Activated T-cell treated with anti-CD3 and anti-CD28 coated beads, Interleukin-2, amount 50 U/mL, for 24 hours (primary cell): ENCODE results near the gene EFHC1.

ENCODE experiments used
- DNase-seq: peaks from one replicate; pipeline ENCODE4 v3.0.0-alpha.2; 2020
- H3K27ac Mint-ChIP-seq: 2 replicates; pipeline ENCODE4 v1.8.0; 2020; ENCODE audit warnings: mild to moderate bottlenecking, mixed read lengths
- H3K27me3 Mint-ChIP-seq: 2 replicates; pipeline ENCODE4 v1.8.0; 2020; ENCODE audit warnings: mixed read lengths
- H3K36me3 Mint-ChIP-seq: 2 replicates; pipeline ENCODE4 v1.8.0; 2020; ENCODE audit warnings: low read depth, mixed read lengths
- H3K4me1 Mint-ChIP-seq: 2 replicates; pipeline ENCODE4 v1.8.0; 2020; ENCODE audit warnings: low read depth, mixed read lengths
- H3K4me3 Mint-ChIP-seq: 2 replicates; pipeline ENCODE4 v1.8.0; 2020; ENCODE audit warnings: mild to moderate bottlenecking, moderate library complexity, mixed read lengths
- H3K9me3 Mint-ChIP-seq: 2 replicates; pipeline ENCODE4 v1.8.0; 2020; ENCODE audit warnings: mixed read lengths

Gene EFHC1

DNA sequence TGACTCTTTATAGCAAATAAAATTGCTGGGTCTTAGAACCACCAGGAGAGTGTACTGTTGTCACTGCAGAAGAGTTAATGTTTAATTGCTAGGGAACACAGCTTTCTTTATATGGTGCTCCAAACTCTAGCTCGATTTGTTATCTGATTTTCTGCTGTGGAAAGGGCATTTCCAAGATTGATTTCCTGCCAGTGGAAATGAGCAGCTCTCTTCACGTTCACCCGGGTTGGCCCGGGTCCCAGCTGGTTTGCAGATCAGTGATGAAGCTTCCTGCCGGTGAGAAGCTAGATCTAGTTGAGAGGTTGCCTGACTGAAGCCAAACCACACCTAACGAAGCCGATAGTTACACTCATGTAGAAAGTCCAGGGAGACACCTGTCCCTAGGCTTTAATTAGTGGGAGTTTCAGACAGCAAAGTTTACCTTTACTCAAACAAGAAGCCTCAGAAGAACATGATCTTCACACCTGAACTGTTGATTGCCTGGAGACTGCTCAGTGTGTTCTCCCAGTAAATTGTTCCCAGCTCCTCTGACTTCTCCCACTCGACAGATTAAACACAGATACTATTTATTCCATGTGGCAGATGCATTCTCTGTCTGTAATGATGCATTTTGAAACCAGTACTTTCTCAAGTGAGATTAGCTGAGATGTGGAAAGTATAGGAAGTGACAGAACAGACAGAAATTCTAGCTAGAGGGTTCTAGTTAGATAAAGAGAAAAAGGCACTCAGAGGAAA, 30.3 kb upstream of the EFHC1 start:
- H3K4me3 Mint-ChIP-seq, result peak overlapping the region; percentile 42
- peaks cover 20% of the 10 kb centered on the region for H3K36me3 Mint-ChIP-seq
- H3K4me1 Mint-ChIP-seq, result peaks cover 91% of the 10 kb centered on the region
- H3K27ac Mint-ChIP-seq, result peak overlapping the region; percentile 93
- no peaks in the 10 kb centered on the region for H3K27me3 Mint-ChIP-seq
- no peaks in the 10 kb centered on the region for H3K9me3 Mint-ChIP-seq
- DNase-seq, result no peak

DNA sequence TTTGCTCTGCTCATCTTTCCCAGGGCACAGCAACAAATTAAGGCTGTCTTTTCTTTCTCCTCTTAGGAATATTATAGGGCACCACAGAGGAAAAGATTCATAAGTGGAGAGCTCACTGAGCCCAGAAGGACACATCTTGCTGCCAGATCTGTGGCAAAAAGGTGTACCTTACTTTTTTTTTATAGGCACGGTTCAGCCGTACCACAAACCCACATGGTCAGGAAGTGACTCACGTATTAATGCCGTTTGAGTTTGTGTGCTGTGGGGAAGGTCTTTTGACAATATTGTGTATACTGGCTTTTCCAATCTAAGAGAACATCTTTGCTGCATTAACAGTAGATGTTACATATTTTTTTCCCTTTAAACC, 29.8 kb upstream of the EFHC1 start:
- Mint-ChIP-seq H3K27ac (peak overlapping the region; percentile 93), H3K27me3 (no peaks in the 10 kb centered on the region), H3K4me3 (peak overlapping the region; percentile 42), H3K9me3 (no peaks in the 10 kb centered on the region), H3K36me3 (peaks cover 15% of the 10 kb centered on the region), H3K4me1 (peaks cover 90% of the 10 kb centered on the region)
- DNase-seq, result no peak

DNA sequence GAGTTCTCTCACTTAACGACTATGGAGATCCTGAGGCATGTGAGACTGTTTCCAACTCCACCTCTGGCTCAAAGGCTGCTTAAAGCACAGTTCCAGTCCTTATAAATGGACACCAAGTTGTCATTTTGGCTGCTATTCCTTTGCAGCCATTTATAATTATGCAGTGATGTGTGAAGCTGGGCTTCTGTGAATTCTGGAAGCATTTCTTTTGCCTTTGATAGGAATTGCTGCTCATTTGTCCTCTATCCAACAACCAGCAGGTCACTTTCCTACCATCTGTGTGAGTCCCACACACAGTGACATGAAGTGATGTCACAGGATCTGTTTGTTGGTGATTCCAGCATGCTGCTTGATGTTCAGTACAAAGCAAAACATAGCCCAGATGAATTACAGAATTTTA, 28.5 kb upstream of the EFHC1 start:
- Mint-ChIP-seq H3K4me3 (no peak overlapping the region), H3K4me1 (peaks cover 91% of the 10 kb centered on the region), H3K9me3 (no peaks in the 10 kb centered on the region), H3K27ac (no peak overlapping the region), H3K27me3 (no peaks in the 10 kb centered on the region), H3K36me3 (peaks cover 9% of the 10 kb centered on the region)
- DNase-seq, result no peak

- peaks cover 97% of the 10 kb centered on the region for H3K4me1 Mint-ChIP-seq
- H3K36me3 Mint-ChIP-seq, result no peaks in the 10 kb centered on the region
- H3K9me3 Mint-ChIP-seq, result no peaks in the 10 kb centered on the region
- DNase-seq, result no peak
- H3K27me3 Mint-ChIP-seq, result no peaks in the 10 kb centered on the region
- peak overlapping the region; percentile 22 for H3K27ac Mint-ChIP-seq
- no peak overlapping the region for H3K4me3 Mint-ChIP-seq
Measured at GRCh38 chr6:52392944-52393343, 27.2 kb upstream of the EFHC1 start.

- Mint-ChIP-seq H3K36me3 (no peaks in the 10 kb centered on the region), H3K4me3 (peak overlapping the region; percentile 55), H3K27ac (peak overlapping the region; percentile 69), H3K27me3 (no peaks in the 10 kb centered on the region), H3K4me1 (peaks cover 97% of the 10 kb centered on the region), H3K9me3 (no peaks in the 10 kb centered on the region)
- DNase-seq, result no peak
Measured at GRCh38 chr6:52393780-52394179, 26.4 kb upstream of the EFHC1 start.

GRCh38 chr6:52394251-52394666, 25.9 kb upstream of the EFHC1 start:
- Mint-ChIP-seq H3K27ac (peak overlapping the region; percentile 69), H3K4me3 (peak overlapping the region; percentile 55), H3K36me3 (no peaks in the 10 kb centered on the region), H3K27me3 (no peaks in the 10 kb centered on the region), H3K4me1 (peaks cover 97% of the 10 kb centered on the region), H3K9me3 (no peaks in the 10 kb centered on the region)
- no peak for DNase-seq

- no peak overlapping the region for H3K4me3 Mint-ChIP-seq
- no peaks in the 10 kb centered on the region for H3K9me3 Mint-ChIP-seq
- H3K27me3 Mint-ChIP-seq, result no peaks in the 10 kb centered on the region
- H3K27ac Mint-ChIP-seq, result no peak overlapping the region
- H3K36me3 Mint-ChIP-seq, result no peaks in the 10 kb centered on the region
- no peak for DNase-seq
- peaks cover 97% of the 10 kb centered on the region for H3K4me1 Mint-ChIP-seq
Measured at GRCh38 chr6:52395969-52396368, 24.2 kb upstream of the EFHC1 start.

GRCh38 chr6:52399511-52400312, 20.4 kb upstream of the EFHC1 start:
- no peaks in the 10 kb centered on the region for H3K9me3 Mint-ChIP-seq
- no peaks in the 10 kb centered on the region for H3K27me3 Mint-ChIP-seq
- H3K4me1 Mint-ChIP-seq, result peaks cover 78% of the 10 kb centered on the region
- H3K4me3 Mint-ChIP-seq, result no peak overlapping the region
- peak; percentile 55 for DNase-seq
- H3K27ac Mint-ChIP-seq, result peak overlapping the region; percentile 73
- peaks cover 19% of the 10 kb centered on the region for H3K36me3 Mint-ChIP-seq

GRCh38 chr6:52400313-52401041, 19.7 kb upstream of the EFHC1 start:
- Mint-ChIP-seq H3K36me3 (peaks cover 20% of the 10 kb centered on the region), H3K4me3 (no peak overlapping the region), H3K9me3 (no peaks in the 10 kb centered on the region), H3K27me3 (no peaks in the 10 kb centered on the region), H3K27ac (no peak overlapping the region), H3K4me1 (peaks cover 72% of the 10 kb centered on the region)
- no peak for DNase-seq

DNA sequence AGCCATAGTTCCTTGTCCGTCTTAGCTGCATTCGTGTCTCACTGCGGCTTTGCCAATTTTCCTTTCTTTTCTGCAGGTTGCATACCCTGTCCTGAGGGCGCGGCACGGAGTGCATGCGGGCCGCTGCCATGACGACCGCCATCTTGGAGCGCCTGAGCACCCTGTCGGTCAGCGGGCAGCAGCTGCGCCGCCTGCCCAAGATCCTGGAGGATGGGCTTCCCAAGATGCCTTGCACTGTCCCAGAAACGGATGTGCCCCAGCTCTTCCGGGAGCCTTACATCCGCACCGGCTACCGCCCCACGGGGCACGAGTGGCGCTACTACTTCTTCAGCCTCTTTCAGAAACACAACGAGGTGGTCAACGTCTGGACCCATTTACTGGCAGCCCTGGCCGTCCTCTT, 17.1 kb upstream of the EFHC1 start:
- no peaks in the 10 kb centered on the region for H3K9me3 Mint-ChIP-seq
- peaks cover 55% of the 10 kb centered on the region for H3K4me1 Mint-ChIP-seq
- H3K36me3 Mint-ChIP-seq, result peaks cover 20% of the 10 kb centered on the region
- no peak overlapping the region for H3K27ac Mint-ChIP-seq
- no peak for DNase-seq
- H3K4me3 Mint-ChIP-seq, result no peak overlapping the region
- no peaks in the 10 kb centered on the region for H3K27me3 Mint-ChIP-seq

DNA sequence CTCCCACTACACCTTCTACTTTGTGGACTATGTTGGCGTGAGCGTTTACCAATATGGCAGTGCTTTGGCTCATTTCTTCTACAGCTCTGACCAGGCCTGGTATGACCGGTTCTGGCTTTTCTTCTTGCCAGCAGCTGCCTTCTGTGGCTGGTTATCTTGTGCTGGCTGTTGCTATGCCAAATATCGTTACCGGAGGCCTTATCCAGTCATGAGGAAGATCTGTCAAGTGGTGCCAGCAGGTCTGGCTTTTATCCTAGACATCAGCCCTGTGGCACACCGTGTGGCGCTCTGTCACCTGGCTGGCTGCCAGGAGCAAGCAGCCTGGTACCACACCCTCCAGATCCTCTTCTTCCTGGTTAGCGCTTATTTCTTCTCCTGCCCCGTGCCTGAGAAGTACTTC, 16.5 kb upstream of the EFHC1 start:
- Mint-ChIP-seq H3K27ac (no peak overlapping the region), H3K4me3 (no peak overlapping the region), H3K4me1 (peaks cover 49% of the 10 kb centered on the region), H3K27me3 (no peaks in the 10 kb centered on the region), H3K9me3 (no peaks in the 10 kb centered on the region), H3K36me3 (peaks cover 20% of the 10 kb centered on the region)
- DNase-seq, result no peak

GRCh38 chr6:52405243-52405642, 14.9 kb upstream of the EFHC1 start:
- no peak for DNase-seq
- Mint-ChIP-seq H3K27me3 (no peaks in the 10 kb centered on the region), H3K36me3 (peaks cover 20% of the 10 kb centered on the region), H3K4me1 (peaks cover 41% of the 10 kb centered on the region), H3K9me3 (no peaks in the 10 kb centered on the region), H3K27ac (peak overlapping the region; percentile 40), H3K4me3 (no peak overlapping the region)

- H3K36me3 Mint-ChIP-seq, result peaks cover 20% of the 10 kb centered on the region
- no peak overlapping the region for H3K4me3 Mint-ChIP-seq
- peaks cover 28% of the 10 kb centered on the region for H3K4me1 Mint-ChIP-seq
- H3K9me3 Mint-ChIP-seq, result no peaks in the 10 kb centered on the region
- H3K27me3 Mint-ChIP-seq, result no peaks in the 10 kb centered on the region
- no peak for DNase-seq
- no peak overlapping the region for H3K27ac Mint-ChIP-seq
Measured at GRCh38 chr6:52407467-52407866, 12.7 kb upstream of the EFHC1 start.

GRCh38 chr6:52409499-52409898, 10.6 kb upstream of the EFHC1 start:
- Mint-ChIP-seq H3K4me1 (peaks cover 19% of the 10 kb centered on the region), H3K27ac (peak overlapping the region; percentile 33), H3K27me3 (no peaks in the 10 kb centered on the region)

GRCh38 chr6:52410979-52411378, 9.2 kb upstream of the EFHC1 start:
- Mint-ChIP-seq H3K9me3 (no peaks in the 10 kb centered on the region), H3K27ac (no peak overlapping the region), H3K36me3 (no peaks in the 10 kb centered on the region), H3K4me3 (no peak overlapping the region), H3K27me3 (no peaks in the 10 kb centered on the region), H3K4me1 (peaks cover 24% of the 10 kb centered on the region)
- DNase-seq, result no peak

More at GRCh38 chr6:52409499-52409898, 10.6 kb upstream of the EFHC1 start:
- H3K9me3 Mint-ChIP-seq, result no peaks in the 10 kb centered on the region
- H3K4me3 Mint-ChIP-seq, result no peak overlapping the region
- peaks cover 3% of the 10 kb centered on the region for H3K36me3 Mint-ChIP-seq
- no peak for DNase-seq
